GM12865 (cell line): ENCODE data around the gene LIN9.
A peak's percentile ranks its signal among the peaks of the same experiment; 100 is the strongest.

Source experiments
- DNase-seq: peaks from one replicate; pipeline ENCODE4 v3.0.0; 2010; ENCODE audit warnings: low read depth
- H3K4me3 ChIP-seq: 2 replicates; pipeline ENCODE4 v1.5.1; 2011; ENCODE audit warnings: mild to moderate bottlenecking, low read depth, low read length, control low read depth
- TF ChIP-seq, protein P1 (sequence below): IDR thresholded peaks from 2 replicates; pipeline ENCODE4 v1.5.1; 2011; ENCODE audit warnings: low read length, control low read depth, low read depth, inconsistent platforms; ENCODE audit not compliant: insufficient read depth; ENCODE audit errors: missing control alignments

Gene LIN9

DNA sequence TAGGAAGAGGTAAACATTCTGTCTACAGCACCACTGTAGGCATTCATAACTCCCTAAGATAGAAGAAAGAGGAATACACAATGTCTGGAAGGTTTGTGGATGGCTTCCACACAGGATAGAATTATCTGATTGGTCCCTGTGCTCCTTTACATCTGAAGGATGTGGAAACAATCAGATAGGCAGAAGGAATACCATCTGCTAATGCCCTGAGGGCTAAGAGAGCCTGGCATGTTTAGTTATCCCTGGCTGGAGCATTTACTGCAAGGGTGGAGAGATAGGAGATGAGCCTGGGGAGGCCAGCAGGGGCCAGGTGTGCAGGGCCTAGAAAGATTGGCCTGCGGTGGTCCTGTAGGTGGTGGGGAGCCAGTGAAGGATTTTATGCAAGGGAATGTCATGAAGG lies 113.8 kb downstream of the LIN9 start:
- DNase-seq, result no peak
- TF ChIP-seq, protein P1, sequence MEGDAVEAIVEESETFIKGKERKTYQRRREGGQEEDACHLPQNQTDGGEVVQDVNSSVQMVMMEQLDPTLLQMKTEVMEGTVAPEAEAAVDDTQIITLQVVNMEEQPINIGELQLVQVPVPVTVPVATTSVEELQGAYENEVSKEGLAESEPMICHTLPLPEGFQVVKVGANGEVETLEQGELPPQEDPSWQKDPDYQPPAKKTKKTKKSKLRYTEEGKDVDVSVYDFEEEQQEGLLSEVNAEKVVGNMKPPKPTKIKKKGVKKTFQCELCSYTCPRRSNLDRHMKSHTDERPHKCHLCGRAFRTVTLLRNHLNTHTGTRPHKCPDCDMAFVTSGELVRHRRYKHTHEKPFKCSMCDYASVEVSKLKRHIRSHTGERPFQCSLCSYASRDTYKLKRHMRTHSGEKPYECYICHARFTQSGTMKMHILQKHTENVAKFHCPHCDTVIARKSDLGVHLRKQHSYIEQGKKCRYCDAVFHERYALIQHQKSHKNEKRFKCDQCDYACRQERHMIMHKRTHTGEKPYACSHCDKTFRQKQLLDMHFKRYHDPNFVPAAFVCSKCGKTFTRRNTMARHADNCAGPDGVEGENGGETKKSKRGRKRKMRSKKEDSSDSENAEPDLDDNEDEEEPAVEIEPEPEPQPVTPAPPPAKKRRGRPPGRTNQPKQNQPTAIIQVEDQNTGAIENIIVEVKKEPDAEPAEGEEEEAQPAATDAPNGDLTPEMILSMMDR, result no peak
- no peak overlapping the region for H3K4me3 ChIP-seq

DNA sequence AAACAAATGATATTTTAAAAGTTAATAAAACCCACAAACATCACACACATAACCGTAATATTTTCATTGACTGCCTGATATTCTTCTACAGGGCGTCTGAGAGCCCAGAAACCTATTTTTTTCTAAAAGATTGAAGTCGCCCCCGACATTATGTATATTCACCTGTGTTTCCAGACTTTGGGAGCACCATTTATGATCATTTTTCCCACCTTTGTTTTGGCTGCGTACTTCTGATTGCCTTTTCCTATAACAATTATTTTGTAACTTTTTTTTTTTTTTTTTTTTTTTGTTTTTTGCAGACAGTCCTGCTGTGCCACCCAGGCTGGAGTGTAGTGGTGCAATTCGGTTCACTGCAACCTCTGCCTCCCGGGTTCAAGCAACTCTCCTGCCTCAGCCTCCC lies 121.6 kb downstream of the LIN9 start:
- TF ChIP-seq, protein P1, result no peak
- no peak for DNase-seq
- peak overlapping the region; percentile 64 for H3K4me3 ChIP-seq

DNA sequence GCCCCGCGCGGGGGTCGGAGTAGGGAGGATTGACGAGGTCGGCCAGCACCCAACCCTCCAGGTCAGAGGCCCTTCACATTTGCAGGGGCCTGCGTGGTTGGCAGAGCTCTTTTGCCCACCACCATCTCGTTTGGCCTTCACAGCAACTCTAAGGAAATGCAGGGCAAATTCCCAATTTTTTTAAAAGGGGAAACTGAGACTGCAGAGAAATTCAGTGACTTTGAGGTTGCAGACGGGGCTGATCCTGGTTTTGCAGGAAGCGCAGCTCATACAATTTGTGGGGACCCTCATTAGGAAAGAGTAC lies 122.0 kb downstream of the LIN9 start:
- peak overlapping the region; percentile 64 for H3K4me3 ChIP-seq
- no peak for DNase-seq
- TF ChIP-seq, protein P1, result no peak

DNA sequence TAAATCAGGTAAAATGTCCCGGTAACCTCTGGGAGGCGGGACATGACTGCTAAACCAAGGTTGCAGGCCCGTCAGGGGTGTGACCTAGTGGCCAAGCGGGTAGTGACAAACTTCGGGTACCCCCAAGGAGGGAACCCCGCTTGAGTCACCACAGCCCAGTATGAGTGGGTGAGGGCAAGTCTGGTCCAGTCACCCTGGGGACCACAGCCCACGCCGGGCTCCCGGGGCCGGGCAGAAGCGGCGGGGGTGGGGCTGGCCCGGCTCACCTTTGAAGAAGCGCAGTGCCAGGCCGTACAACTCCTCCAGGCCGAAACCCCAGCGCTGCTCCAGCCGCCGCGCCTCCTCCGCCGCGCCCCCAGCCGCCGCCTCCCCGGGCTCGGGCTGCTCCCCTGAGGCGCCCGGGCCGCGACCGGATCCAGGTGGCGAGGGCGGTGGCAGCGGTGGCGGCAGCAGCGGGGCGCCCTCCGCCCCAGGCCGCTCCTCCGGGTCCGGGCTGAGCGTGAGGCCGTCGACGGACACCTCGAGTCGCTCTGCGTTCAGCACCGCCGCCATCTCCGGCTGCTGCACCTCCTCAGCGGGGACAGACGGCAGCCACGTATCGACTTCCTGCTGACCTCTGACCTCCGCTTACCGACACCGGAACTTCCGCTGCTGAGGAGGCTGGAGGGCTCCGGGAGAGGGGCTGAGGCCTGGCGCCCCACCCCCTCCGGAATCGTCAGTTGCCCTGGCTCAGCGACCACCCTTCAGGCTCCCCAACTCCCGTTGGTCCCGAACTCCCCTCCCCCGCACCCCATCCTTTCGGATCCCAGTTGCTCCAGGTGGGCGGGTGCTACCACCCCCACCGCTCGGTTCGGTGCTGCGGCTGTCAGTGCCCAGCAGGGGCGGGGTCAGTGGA lies 122.6 kb downstream of the LIN9 start, which contains the start of gene ACBD3:
ACBD3 (minus strand) TSS at position 618 of the 895 bp plus-strand sequence; CDS start at position 552, 66 bp downstream.
- peak; percentile 91 for DNase-seq
- peak within 1 kb of the TSS; percentile 64 for H3K4me3 ChIP-seq
- TF ChIP-seq, protein P1, result no peak

DNA sequence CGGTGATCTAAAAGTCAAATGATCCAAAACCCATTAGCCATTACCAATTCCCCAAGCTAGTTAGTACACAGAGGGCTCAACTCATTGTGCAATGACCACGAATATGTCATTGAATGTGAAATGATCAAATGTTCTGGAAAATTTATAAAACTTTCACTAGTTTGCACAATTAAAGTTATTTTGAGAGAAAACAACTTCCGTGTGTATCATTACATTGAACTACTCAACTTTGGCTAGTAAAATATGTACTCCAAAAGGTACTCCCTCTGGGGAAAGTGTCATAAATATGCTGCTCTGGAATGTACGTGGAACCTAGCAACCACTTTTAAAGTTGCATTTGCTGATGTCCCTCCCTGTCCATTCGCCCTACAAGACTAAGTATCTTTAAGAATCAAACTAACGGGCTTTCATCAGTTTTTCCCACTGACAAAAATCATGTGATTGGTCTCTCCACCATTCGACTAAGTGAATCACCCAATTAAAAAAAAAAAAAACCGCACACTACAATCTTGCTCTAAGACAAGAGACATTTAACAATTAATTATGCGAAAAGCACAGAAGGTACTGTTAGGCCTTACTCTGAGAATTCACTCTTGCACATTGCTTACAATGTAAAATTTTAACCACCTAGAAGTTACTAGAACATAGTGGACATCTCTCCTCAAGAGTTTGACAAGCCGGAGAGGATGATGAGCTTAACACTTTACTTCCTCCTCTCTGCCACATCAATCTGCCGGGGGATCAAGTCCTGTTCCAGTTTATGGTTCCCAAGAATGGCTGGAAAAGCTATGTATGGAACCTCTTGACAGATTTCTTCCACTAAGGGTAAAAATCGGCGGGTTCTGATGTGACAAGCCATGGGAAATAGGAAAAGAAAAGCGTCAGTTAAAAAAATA lies 123.6 kb downstream of the LIN9 start:
- TF ChIP-seq, protein P1, result no peak
- DNase-seq, result no peak
- H3K4me3 ChIP-seq, result peak overlapping the region; percentile 64

DNA sequence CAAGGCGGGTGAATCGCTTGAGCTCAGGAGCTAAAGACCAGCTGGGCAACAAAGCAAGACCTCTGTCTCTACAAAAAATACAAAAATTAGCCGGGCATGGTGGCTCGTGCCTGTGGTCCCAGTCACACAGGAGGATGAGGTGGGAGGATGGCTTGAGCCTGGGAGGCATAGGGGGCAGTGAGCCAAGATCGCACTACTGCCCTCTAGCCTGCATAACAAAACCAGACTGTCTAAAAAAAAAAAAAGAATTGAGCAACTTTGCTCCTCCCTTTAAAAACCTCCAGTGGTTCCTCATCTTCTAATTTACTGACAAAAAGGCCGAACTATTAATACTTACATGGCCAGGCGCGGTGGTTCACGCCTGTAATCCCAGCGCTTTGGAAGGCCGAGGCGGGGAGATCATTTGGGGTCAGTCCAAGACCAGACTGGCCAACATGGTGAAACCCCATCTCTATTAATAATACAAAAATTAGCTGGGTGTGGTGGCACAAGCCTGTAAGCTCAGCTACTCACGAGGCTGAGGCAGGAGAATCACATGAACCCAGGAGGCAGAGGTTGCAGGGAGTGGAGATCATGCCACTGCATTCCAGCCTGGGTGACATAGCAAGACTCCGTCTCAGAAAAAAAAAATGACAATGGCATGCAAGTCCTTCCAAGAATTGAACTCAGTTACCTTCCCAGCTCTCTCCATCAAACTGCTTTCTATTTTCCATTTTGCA lies 126.8 kb downstream of the LIN9 start:
- DNase-seq, result peak; percentile 48
- TF ChIP-seq, protein P1, result peak; percentile 18
- no peak overlapping the region for H3K4me3 ChIP-seq
